Activated CD4-positive, alpha-beta T cell treated with anti-CD3 and anti-CD28 coated beads, Interleukin-2, amount 10 ng/mL, durations not matched to agents 7 days and 5 days (primary cell): ENCODE results near the gene NAA25. TPM values are rescaled to one million over a fixed set of nuclear protein-coding genes. Genes with fewer than 3 reads are reported as not detected.

ENCODE experiments used
- CTCF ChIA-PET: fragments of 350-600 bp; sonication (Branson Sonifier 250); formaldehyde crosslinking; loops from one replicate; lab custom pipeline; 2021; ENCODE audit warnings: antibody characterized with exemption; lab: Charles Lee
- POLR2A ChIA-PET: fragments of 350-600 bp; sonication (Branson Sonifier 250); formaldehyde crosslinking; loops from one replicate; lab custom pipeline; 2021; ENCODE audit warnings: antibody characterized with exemption; lab: Charles Lee
- DNase-seq: peaks from one replicate; pipeline ENCODE4 v3.0.0-alpha.2; 2020
- H3K27ac Mint-ChIP-seq: one replicate; pipeline ENCODE4 v1.8.0; 2021; ENCODE audit warnings: mild to moderate bottlenecking, moderate library complexity, mixed read lengths
- H3K27me3 Mint-ChIP-seq: one replicate; pipeline ENCODE4 v1.8.0; 2021; ENCODE audit warnings: mixed read lengths
- H3K36me3 Mint-ChIP-seq: one replicate; pipeline ENCODE4 v1.8.0; 2021; ENCODE audit warnings: low read depth, mixed read lengths
- H3K4me1 Mint-ChIP-seq: one replicate; pipeline ENCODE4 v1.8.0; 2021; ENCODE audit warnings: mixed read lengths
- H3K4me3 Mint-ChIP-seq: one replicate; pipeline ENCODE4 v1.8.0; 2021; ENCODE audit warnings: mild to moderate bottlenecking, moderate library complexity, mixed read lengths
- H3K9me3 Mint-ChIP-seq: one replicate; pipeline ENCODE4 v1.8.0; 2021; ENCODE audit warnings: mixed read lengths
- total RNA-seq, 2 experiments: library from RNA; stranded (reverse); gene quantifications; one replicate each; pipeline ENCODE4 v1.2.3, GENCODE V29; 2021

The NAA25 gene
- total RNA-seq, 2 experiments from 2014 or later, result 29.9 to 31.0 TPM

DNA sequence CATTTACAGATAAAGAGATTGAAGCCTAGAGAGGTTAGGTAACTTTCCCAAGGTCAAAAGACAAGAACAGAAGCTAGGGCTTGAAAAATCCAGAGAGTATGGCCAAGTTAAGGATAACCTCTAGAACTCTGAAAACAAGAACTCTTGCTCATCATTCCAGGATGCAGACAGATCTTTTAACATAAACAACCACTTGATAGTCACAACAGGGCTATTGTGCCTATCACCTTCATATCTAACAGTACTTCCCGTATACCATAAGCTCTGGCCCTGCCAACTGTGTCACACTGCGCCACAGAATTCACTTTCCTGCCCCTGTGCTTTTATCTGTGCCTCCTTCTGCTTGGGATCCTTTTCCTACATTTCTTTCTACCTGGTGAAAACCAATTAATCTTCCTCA, 77.1 kb downstream of the NAA25 start:
- H3K9me3 Mint-ChIP-seq, result no peaks in the 10 kb centered on the region
- CTCF ChIA-PET, result interaction anchor here (0.6 kb wide), 1 partner anchor 217 kb away, joined by 4 read pairs; no protein-coding TSS in a partner anchor
- H3K4me1 Mint-ChIP-seq, result peaks cover 4% of the 10 kb centered on the region
- DNase-seq, result no peak
- H3K27ac Mint-ChIP-seq, result no peak overlapping the region
- no peaks in the 10 kb centered on the region for H3K27me3 Mint-ChIP-seq
- no peak overlapping the region for H3K4me3 Mint-ChIP-seq
- H3K36me3 Mint-ChIP-seq, result peaks cover 50% of the 10 kb centered on the region
- POLR2A ChIA-PET, result no interaction called here

DNA sequence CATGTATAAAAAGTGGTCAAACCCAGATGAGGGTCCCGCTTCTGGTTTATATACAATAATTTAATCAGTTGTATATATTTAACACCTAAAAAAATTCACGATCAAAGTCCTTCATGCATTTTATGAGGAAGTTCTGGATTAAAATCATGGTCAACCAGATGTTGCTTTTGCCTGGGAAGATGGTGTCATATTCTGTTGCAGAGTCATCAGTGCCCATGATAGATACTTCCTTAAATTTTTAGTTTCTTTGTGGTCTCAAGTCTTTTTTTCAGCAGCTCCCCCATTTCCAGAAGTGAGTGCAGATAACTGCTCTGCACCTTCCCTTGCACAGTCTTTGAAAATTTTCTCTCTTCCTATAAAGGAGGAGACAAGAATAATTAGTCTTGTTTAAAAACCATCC, 79.3 kb downstream of the NAA25 start:
- Mint-ChIP-seq H3K27me3 (no peaks in the 10 kb centered on the region), H3K36me3 (peaks cover 54% of the 10 kb centered on the region), H3K4me1 (peaks cover 17% of the 10 kb centered on the region), H3K27ac (no peak overlapping the region), H3K9me3 (no peaks in the 10 kb centered on the region), H3K4me3 (no peak overlapping the region)
- DNase-seq, result no peak
- CTCF ChIA-PET, result interaction anchor here (1.0 kb wide), 1 partner anchor 85 kb away, joined by 3 read pairs; no protein-coding TSS in a partner anchor
- POLR2A ChIA-PET, result interaction anchor here (0.7 kb wide), 1 partner anchor 15 kb away, joined by 3 read pairs; no protein-coding TSS in a partner anchor

DNA sequence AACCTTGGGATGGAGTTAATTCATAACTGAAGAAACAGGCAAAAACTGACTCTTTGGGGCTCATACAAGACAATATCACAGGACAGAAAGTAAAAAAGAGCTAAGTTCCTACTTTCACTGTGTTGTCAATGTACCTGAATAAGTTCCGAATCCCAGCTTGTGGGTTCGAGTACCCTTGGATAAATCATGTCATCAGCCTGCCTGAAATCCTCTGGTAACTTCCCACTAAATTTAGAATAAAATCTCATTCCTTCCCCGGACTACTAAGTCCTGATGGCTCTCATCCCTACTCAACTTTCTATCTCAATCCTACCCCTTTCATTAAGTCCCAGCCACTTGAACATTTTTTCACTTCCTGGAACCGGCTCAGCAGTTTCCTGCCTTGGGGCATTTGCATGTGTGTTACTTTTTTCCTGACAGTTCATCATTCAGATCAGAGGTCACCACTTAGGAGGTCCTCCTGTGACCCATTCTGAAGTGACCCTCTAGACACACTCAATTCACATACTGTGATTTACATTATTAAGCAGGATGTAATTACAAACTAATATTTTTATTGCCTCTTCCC, 82.7 kb downstream of the NAA25 start:
- peak overlapping the region; percentile 37 for H3K27ac Mint-ChIP-seq
- no peak for DNase-seq
- no peak overlapping the region for H3K4me3 Mint-ChIP-seq
- H3K36me3 Mint-ChIP-seq, result peaks cover 62% of the 10 kb centered on the region
- H3K4me1 Mint-ChIP-seq, result peaks cover 23% of the 10 kb centered on the region
- H3K27me3 Mint-ChIP-seq, result no peaks in the 10 kb centered on the region
- POLR2A ChIA-PET, result no interaction called here
- CTCF ChIA-PET, result no interaction called here
- no peaks in the 10 kb centered on the region for H3K9me3 Mint-ChIP-seq

DNA sequence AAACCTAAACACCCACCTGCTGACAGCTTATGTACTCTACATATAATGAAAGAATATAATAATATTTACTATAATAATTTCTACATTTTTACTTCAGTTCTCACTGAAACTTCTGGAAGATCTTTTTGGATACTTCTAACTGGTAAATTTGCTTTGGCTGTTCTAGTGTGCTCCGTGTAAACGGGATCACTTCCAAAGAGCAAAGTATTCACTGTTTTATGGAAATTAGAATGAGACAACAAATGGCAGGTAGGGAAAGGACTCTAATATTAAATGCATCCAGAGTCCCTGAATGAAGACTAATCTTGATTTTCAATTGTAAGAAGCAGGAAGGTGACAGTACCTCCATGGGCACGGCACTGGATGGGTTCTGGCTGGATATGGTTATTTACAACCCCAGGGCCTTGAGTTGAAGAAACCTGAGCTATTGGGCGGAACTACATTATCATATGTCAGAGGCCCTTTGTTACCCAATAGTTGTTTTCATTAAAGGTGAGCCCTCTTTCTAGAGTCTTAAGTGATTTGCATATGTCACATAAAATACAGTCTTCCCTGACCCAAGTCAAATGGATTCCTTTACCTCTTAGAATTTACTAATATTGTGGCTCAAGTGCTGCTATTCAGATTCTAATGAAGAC, 84.7 kb downstream of the NAA25 start:
- H3K27ac Mint-ChIP-seq, result no peak overlapping the region
- H3K4me3 Mint-ChIP-seq, result no peak overlapping the region
- H3K9me3 Mint-ChIP-seq, result no peaks in the 10 kb centered on the region
- ChIA-PET CTCF (interaction anchor here (1.0 to 1.4 kb wide), 3 partner anchors 10 to 29 kb away, joined by 3 to 5 read pairs (median 3); no protein-coding TSS in a partner anchor), POLR2A (interaction anchor here (1.0 kb wide), 1 partner anchor 9 kb away, joined by 3 read pairs; no protein-coding TSS in a partner anchor)
- peaks cover 64% of the 10 kb centered on the region for H3K36me3 Mint-ChIP-seq
- H3K4me1 Mint-ChIP-seq, result peaks cover 31% of the 10 kb centered on the region
- H3K27me3 Mint-ChIP-seq, result no peaks in the 10 kb centered on the region
- DNase-seq, result no peak

DNA sequence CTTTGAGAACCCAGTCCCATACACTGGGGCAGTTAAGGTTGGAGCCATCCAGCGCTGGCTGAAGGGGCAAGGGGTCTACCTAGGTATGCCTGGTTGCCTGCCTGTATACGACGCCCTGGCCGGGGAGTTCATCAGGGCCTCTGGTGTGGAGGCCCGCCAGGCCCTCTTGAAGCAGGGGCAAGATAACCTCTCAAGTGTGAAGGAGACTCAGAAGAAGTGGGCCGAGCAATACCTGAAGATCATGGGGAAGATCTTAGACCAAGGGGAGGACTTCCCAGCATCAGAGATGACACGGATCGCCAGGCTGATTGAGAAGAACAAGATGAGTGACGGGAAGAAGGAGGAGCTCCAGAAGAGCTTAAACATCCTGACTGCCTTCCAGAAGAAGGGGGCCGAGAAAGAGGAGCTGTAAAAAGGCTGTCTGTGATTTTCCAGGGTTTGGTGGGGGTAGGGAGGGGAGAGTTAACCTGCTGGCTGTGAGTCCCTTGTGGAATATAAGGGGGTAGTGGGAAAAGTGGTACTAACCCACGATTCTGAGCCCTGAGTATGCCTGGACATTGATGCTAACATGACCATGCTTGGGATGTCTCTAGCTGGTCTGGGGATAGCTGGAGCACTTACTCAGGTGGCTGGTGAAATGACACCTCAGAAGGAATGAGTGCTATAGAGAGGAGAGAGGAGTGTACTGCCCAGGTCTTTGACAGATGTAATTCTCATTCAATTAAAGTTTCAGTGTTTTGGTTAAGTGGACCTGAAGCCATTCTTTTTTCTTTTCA, 86.2 kb downstream of the NAA25 start:
- Mint-ChIP-seq H3K4me3 (no peak overlapping the region), H3K4me1 (peaks cover 43% of the 10 kb centered on the region), H3K36me3 (peaks cover 67% of the 10 kb centered on the region), H3K27ac (peak overlapping the region; percentile 71), H3K9me3 (no peaks in the 10 kb centered on the region), H3K27me3 (no peaks in the 10 kb centered on the region)
- ChIA-PET POLR2A (no interaction called here), CTCF (interaction anchor here (0.6 to 1.4 kb wide), 5 partner anchors 8 to 361 kb away, joined by 3 to 6 read pairs (median 3); no protein-coding TSS in a partner anchor)
- no peak for DNase-seq

DNA sequence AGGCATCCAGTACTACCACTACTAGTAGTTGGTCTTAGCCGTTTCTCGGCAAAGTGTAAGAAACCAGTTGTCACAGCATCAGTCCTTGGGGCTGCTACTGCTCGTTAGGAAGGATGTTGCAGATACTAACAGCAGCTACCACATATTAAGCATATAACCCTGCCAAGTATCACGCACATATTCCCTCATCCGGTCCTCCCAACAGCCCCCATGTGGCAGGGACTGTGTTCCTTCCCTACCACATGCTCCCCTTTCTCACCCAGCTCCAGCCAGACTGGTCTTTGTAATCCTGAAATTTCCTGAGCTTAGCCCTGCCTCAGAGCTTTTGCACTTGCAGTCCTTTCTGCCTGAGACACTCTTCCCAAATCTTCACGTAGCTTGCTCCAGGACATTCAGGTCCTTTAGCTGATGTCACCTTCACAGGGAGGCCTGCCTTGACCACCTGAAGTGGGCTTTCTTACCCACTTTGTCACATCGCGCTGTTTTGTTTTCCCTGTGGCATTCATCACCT, 87.6 kb downstream of the NAA25 start:
- CTCF ChIA-PET, result interaction anchor here (0.5 to 1.2 kb wide), 4 partner anchors 10 to 679 kb away, joined by 3 read pairs; no protein-coding TSS in a partner anchor
- Mint-ChIP-seq H3K27ac (no peak overlapping the region), H3K36me3 (peaks cover 72% of the 10 kb centered on the region), H3K4me3 (no peak overlapping the region), H3K9me3 (peaks cover 3% of the 10 kb centered on the region), H3K27me3 (no peaks in the 10 kb centered on the region), H3K4me1 (peaks cover 49% of the 10 kb centered on the region)
- POLR2A ChIA-PET, result no interaction called here
- DNase-seq, result no peak

DNA sequence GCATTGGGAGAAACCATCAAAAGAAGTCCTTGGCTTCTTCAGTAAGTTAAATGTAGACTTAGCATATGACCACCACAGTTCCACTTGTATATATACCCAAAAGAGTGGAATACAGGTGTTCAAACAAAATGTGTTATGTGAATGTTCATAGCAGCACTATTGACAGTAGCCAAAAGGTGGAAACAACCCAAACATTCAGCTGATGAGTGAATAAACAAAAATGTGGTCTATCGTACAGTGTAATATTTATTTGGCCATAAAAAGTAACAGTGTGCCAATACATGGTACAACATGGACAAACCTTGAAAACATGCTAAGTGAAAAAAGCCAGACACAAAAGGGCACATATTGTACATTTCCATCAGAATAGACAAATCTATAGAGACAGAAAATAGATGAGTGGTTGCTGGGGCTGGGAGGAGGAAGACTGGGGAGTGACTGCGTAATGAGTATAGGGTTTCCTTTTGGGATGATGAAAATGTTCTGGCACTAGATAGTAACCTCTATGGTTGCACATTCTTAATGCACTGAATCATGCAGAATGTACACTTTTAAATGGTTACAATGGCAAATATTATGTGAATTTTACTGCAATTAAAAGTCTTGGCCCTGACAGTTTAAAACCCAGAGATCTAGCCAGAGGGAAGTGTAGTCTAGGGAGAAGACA, 89.9 kb downstream of the NAA25 start:
- H3K27me3 Mint-ChIP-seq, result no peaks in the 10 kb centered on the region
- DNase-seq, result no peak
- H3K27ac Mint-ChIP-seq, result no peak overlapping the region
- H3K4me1 Mint-ChIP-seq, result peaks cover 54% of the 10 kb centered on the region
- H3K9me3 Mint-ChIP-seq, result peaks cover 4% of the 10 kb centered on the region
- POLR2A ChIA-PET, result no interaction called here
- CTCF ChIA-PET, result interaction anchor here (2.0 kb wide), 1 partner anchor 22 kb away, joined by 5 read pairs; no protein-coding TSS in a partner anchor
- H3K36me3 Mint-ChIP-seq, result peaks cover 71% of the 10 kb centered on the region
- no peak overlapping the region for H3K4me3 Mint-ChIP-seq

DNA sequence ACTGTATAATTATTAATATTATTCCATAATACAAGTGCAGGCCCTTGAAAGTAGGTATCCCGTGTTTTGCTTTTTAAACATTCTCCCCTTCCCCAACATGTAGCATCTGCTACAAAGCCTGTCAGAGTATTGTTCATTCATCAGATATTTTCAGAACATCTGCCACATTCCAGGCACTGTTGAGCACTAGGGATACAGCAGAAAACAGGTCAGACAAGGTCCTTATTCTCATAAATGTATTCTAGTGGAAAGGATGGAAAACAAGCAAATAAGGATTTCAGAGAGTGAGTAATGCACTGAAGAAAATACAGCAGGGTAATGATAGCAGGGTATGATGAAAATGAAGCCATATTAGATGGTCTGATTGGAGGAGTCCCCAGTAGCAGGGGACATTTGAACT, 91.5 kb downstream of the NAA25 start:
- H3K36me3 Mint-ChIP-seq, result peaks cover 62% of the 10 kb centered on the region
- no peak for DNase-seq
- H3K4me3 Mint-ChIP-seq, result no peak overlapping the region
- ChIA-PET CTCF (interaction anchor here (0.7 to 1.4 kb wide), 3 partner anchors 20 to 181 kb away, joined by 3 to 6 read pairs (median 5); no protein-coding TSS in a partner anchor), POLR2A (interaction anchor here (0.6 kb wide), 1 partner anchor 575 kb away, joined by 3 read pairs; no protein-coding TSS in a partner anchor)
- H3K27me3 Mint-ChIP-seq, result no peaks in the 10 kb centered on the region
- peaks cover 5% of the 10 kb centered on the region for H3K9me3 Mint-ChIP-seq
- H3K27ac Mint-ChIP-seq, result no peak overlapping the region
- H3K4me1 Mint-ChIP-seq, result peaks cover 48% of the 10 kb centered on the region

DNA sequence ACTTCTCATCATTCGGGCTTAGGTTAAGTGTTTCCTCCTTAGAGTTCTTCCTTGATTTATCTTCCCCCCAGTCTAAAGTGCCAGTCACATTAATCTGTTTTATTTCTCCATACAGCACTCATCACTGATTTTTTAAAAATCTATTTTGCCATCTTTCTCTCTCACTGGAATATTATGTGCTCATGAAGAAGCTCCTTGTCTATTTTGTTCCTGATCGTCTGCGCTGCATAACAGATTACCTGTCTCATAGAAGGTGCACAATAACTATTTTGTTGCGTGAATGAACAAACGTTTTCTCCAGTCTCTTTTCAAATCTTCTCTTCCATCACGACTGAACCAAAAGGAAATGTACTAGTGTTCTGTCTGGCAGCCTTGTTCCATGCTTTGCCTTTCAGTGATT, 92.6 kb downstream of the NAA25 start:
- POLR2A ChIA-PET, result no interaction called here
- Mint-ChIP-seq H3K4me3 (peak overlapping the region; percentile 93), H3K27ac (peak overlapping the region; percentile 62), H3K4me1 (peaks cover 58% of the 10 kb centered on the region), H3K36me3 (peaks cover 68% of the 10 kb centered on the region), H3K9me3 (peaks cover 11% of the 10 kb centered on the region), H3K27me3 (no peaks in the 10 kb centered on the region)
- DNase-seq, result no peak
- CTCF ChIA-PET, result interaction anchor here (0.9 to 1.4 kb wide), 3 partner anchors 71 to 410 kb away, joined by 3 to 6 read pairs (median 5); no protein-coding TSS in a partner anchor

DNA sequence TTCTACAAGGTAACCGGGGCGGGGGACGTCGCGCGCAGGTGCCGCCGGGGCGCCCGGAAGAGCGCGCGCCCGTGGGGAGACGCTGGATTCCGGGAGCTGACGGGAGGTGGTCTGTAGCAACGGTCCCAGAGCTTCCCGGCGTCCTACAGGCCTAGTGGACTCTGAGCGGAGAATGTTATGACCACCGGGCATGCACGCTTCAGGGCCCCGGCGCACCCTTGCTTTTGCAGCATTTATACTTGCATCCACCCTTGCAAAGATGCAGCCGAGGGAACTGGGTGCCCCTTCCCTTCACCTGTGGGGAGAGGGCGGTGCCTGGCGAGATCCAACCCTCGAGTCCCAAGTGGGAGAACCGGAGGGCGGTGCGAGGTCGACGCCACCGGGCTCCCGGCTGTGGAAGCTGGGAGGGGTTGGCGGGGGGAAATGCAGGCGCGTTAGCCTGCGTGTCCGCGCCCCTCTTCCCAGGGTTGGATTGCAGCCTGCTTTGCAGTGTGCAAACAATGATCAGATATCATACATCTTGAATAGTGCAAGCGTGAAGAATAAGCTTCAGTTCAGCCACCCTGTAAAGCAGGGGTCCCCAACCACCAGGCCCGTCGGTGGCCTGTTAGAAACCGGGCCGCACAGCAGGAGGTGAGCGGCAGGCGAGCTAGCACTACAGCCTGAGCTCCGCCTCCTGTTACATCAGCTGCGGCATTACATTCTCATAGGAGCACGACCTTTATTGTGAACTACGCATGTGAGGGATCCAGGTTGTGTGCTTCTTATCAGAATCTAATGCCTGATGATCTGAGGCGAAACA, 94.8 kb downstream of the NAA25 start:
- Mint-ChIP-seq H3K27me3 (no peaks in the 10 kb centered on the region), H3K36me3 (peaks cover 63% of the 10 kb centered on the region), H3K27ac (peak overlapping the region; percentile 98)

More for the DNA sequence above, 94.8 kb downstream of the NAA25 start:
- Mint-ChIP-seq H3K4me3 (peak overlapping the region; percentile 93), H3K4me1 (peaks cover 56% of the 10 kb centered on the region), H3K9me3 (peaks cover 11% of the 10 kb centered on the region)
- CTCF ChIA-PET, result interaction anchor here (0.7 to 2.9 kb wide), 20 partner anchors 8 to 374 kb away, joined by 3 to 16 read pairs (median 4); no protein-coding TSS in a partner anchor
- POLR2A ChIA-PET, result interaction anchor here (0.8 to 2.6 kb wide), 6 partner anchors 10 to 172 kb away, joined by 3 to 8 read pairs (median 3); partner anchors contain the start of gene MAPKAPK5
- peak; percentile 80 for DNase-seq
